GM21367 (cell line): ENCODE data around the gene CAP1.
"Not testable (repeated sequence)": the region's sequence is repeated elsewhere in the genome, so short reads cannot be mapped to it uniquely, and the experiment has no call there.

Source experiments
- ATAC-seq: cut with Tn5 transposase; IDR thresholded peaks from one replicate; pipeline ENCODE4 v1.9.1; 2021; ENCODE audit not compliant: unreplicated experiment

Gene CAP1

GRCh38 chr1:40040511-40041465, at the start of gene CAP1:
Gene CAP1 (plus strand): TSS chr1:40040729. CDS start chr1:40059347, 18,618 bp downstream.
- peak; percentile 81 for ATAC-seq

- ATAC-seq = no peak
Observed at GRCh38 chr1:39992234-39992633, 48.3 kb upstream of the CAP1 start.

- ATAC-seq = no peak
Observed at GRCh38 chr1:39992888-39993287, 47.6 kb upstream of the CAP1 start.

GRCh38 chr1:39995973-39996393, 44.5 kb upstream of the CAP1 start:
- ATAC-seq = peak; percentile 77

GRCh38 chr1:39996396-39997004, 44.0 kb upstream of the CAP1 start:
- ATAC-seq = no peak

- no peak for ATAC-seq
Observed at GRCh38 chr1:40001456-40001855, 39.1 kb upstream of the CAP1 start.

GRCh38 chr1:40003156-40004093, 37.1 kb upstream of the CAP1 start:
- ATAC-seq = peak; percentile 62

- ATAC-seq = no peak
Observed at GRCh38 chr1:40004857-40005256, 35.7 kb upstream of the CAP1 start.

- ATAC-seq = not testable (repeated sequence)
Observed at GRCh38 chr1:40007481-40008034, 33.0 kb upstream of the CAP1 start.

GRCh38 chr1:40011198-40011597, 29.3 kb upstream of the CAP1 start:
- ATAC-seq = no peak

GRCh38 chr1:40014253-40014706, 26.2 kb upstream of the CAP1 start:
- no peak for ATAC-seq

- ATAC-seq = no peak
Observed at GRCh38 chr1:40014812-40015594, 25.5 kb upstream of the CAP1 start.

GRCh38 chr1:40017951-40018575, 22.5 kb upstream of the CAP1 start:
- ATAC-seq = no peak

- no peak for ATAC-seq
Observed at GRCh38 chr1:40020447-40021085, 20.0 kb upstream of the CAP1 start.

GRCh38 chr1:40023379-40023944, 17.1 kb upstream of the CAP1 start:
- no peak for ATAC-seq

- no peak for ATAC-seq
Observed at GRCh38 chr1:40024671-40025070, 15.9 kb upstream of the CAP1 start.

GRCh38 chr1:40027647-40028046, 12.9 kb upstream of the CAP1 start:
- no peak for ATAC-seq

- ATAC-seq = no peak
Observed at GRCh38 chr1:40029608-40030007, 10.9 kb upstream of the CAP1 start.
